Activated CD4-positive, alpha-beta T cell treated with anti-CD3 and anti-CD28 coated beads, Interleukin-2, amount 50 U/mL, for 16 hours (primary cell): ENCODE data around the gene SALL1.

Experiments
- DNase-seq: peaks from one replicate; pipeline ENCODE4 v3.0.0-alpha.2; 2020

The SALL1 gene

GRCh38 chr16:51155820-51156806 lies 5.0 kb upstream of the SALL1 start:
- DNase-seq, result no peak

GRCh38 chr16:51155199-51155607 lies 4.1 kb upstream of the SALL1 start:
- no peak for DNase-seq

- DNase-seq, result no peak
These were observed 3.5 kb upstream of the SALL1 start for GRCh38 chr16:51154271-51155171.

GRCh38 chr16:51153577-51154031 lies 2.5 kb upstream of the SALL1 start:
- DNase-seq, result no peak

- no peak for DNase-seq
These were observed 1.9 kb upstream of the SALL1 start for GRCh38 chr16:51152691-51153576.

GRCh38 chr16:51151961-51152663 lies 1.0 kb upstream of the SALL1 start:
- no peak for DNase-seq

- DNase-seq, result no peak
These were observed 428 bp upstream of the SALL1 start for GRCh38 chr16:51151435-51151960.

- DNase-seq, result no peak
These were observed 744 bp downstream of the SALL1 start for GRCh38 chr16:51150165-51150887.

GRCh38 chr16:51149721-51150164 lies 1.3 kb downstream of the SALL1 start:
- no peak for DNase-seq

GRCh38 chr16:51149251-51149661 lies 1.8 kb downstream of the SALL1 start:
- no peak for DNase-seq

GRCh38 chr16:51148678-51149228 lies 2.3 kb downstream of the SALL1 start:
- DNase-seq, result no peak

GRCh38 chr16:51147776-51148677 lies 3.0 kb downstream of the SALL1 start:
- DNase-seq, result no peak

- DNase-seq, result no peak
These were observed 4.7 kb downstream of the SALL1 start for GRCh38 chr16:51146256-51146924.

- no peak for DNase-seq
These were observed 6.9 kb downstream of the SALL1 start for GRCh38 chr16:51144203-51144602.

- DNase-seq, result no peak
These were observed 7.7 kb downstream of the SALL1 start for GRCh38 chr16:51143196-51143977.

GRCh38 chr16:51141541-51141940 lies 9.5 kb downstream of the SALL1 start:
- no peak for DNase-seq

- DNase-seq, result no peak
These were observed 10.0 kb downstream of the SALL1 start for GRCh38 chr16:51141106-51141505.

GRCh38 chr16:51140112-51140511 lies 11.0 kb downstream of the SALL1 start:
- DNase-seq, result no peak
